ENCODE results near the gene CDK14.
A peak's percentile ranks its signal among the peaks of the same experiment; 100 is the strongest.

CDK14 gene

GRCh38 chr7:90595801-90596670 lies at the start of gene CDK14:
Gene CDK14 (plus strand): TSS chr7:90596321. CDS start chr7:90596628, 307 bp downstream.
- DNase-seq = peak; percentile 76

- no peak for DNase-seq
Observed at GRCh38 chr7:90551036-90551435, 45.1 kb upstream of the CDK14 start.

GRCh38 chr7:90552521-90552920 lies 43.6 kb upstream of the CDK14 start:
- no peak for DNase-seq

GRCh38 chr7:90560730-90561129 lies 35.4 kb upstream of the CDK14 start:
- DNase-seq = no peak

GRCh38 chr7:90563286-90563685 lies 32.8 kb upstream of the CDK14 start:
- DNase-seq = no peak

GRCh38 chr7:90564455-90564854 lies 31.7 kb upstream of the CDK14 start:
- no peak for DNase-seq

- no peak for DNase-seq
Observed at GRCh38 chr7:90568213-90568612, 27.9 kb upstream of the CDK14 start.

- no peak for DNase-seq
Observed at GRCh38 chr7:90569368-90569767, 26.8 kb upstream of the CDK14 start.

GRCh38 chr7:90570373-90570959 lies 25.7 kb upstream of the CDK14 start:
- no peak for DNase-seq

GRCh38 chr7:90574146-90574819 lies 21.8 kb upstream of the CDK14 start:
- DNase-seq = no peak

GRCh38 chr7:90574820-90575187 lies 21.3 kb upstream of the CDK14 start:
- DNase-seq = no peak

GRCh38 chr7:90579181-90579688 lies 16.9 kb upstream of the CDK14 start:
- DNase-seq = no peak

- no peak for DNase-seq
Observed at GRCh38 chr7:90580051-90580450, 16.1 kb upstream of the CDK14 start.

GRCh38 chr7:90582164-90582563 lies 14.0 kb upstream of the CDK14 start:
- no peak for DNase-seq

- no peak for DNase-seq
Observed at GRCh38 chr7:90584378-90584777, 11.7 kb upstream of the CDK14 start.

GRCh38 chr7:90586091-90586490 lies 10.0 kb upstream of the CDK14 start:
- DNase-seq = no peak

- no peak for DNase-seq
Observed at GRCh38 chr7:90587766-90588165, 8.4 kb upstream of the CDK14 start.

- no peak for DNase-seq
Observed at GRCh38 chr7:90592033-90592432, 4.1 kb upstream of the CDK14 start.

GRCh38 chr7:90593205-90593604 lies 2.9 kb upstream of the CDK14 start:
- DNase-seq = no peak

GRCh38 chr7:90594751-90595317 lies 1.3 kb upstream of the CDK14 start:
- DNase-seq = peak; percentile 77

GRCh38 chr7:90595342-90595800 lies 750 bp upstream of the CDK14 start:
- no peak for DNase-seq

GRCh38 chr7:90596671-90597562 lies 796 bp downstream of the CDK14 start:
- peak; percentile 10 for DNase-seq
